ENCODE data around the gene ARIH1. TPM values are rescaled to one million over a fixed set of nuclear protein-coding genes. Genes with fewer than 3 reads are reported as not detected.
A peak's percentile ranks its signal among the peaks of the same experiment; 100 is the strongest.

Gene ARIH1
- total RNA-seq, 4 donors from 2014 or later, result 30.6 to 58.6 (median 45.1) TPM

- Histone ChIP-seq H3K4me3 (peak overlapping the region in 1 of 4 donors; percentile 14), H3K36me3 (no peaks in the 10 kb centered on the region), H3K27me3 (no peaks in the 10 kb centered on the region), H3K27ac (no peak overlapping the region), H3K9me3 (no peaks in the 10 kb centered on the region), H3K4me1 (peaks cover 0 to 12% (median 0%) of the 10 kb centered on the region in 4 donors)
- no peak for TF ChIP-seq EP300 (IDR thresholded peaks at IDR 0.05)
- WGBS, 2 donors, result 85 to 87% methylated on average over 7 of the region's 7 CpGs
- DNase-seq (ENCODE audit: low spot score in 2 of 2), result no peak
Observed at GRCh38 chr15:72464251-72464650, 9.9 kb upstream of the ARIH1 start.

GRCh38 chr15:72468103-72468502 is 6.0 kb upstream of the ARIH1 start:
- TF ChIP-seq EP300 (IDR thresholded peaks at IDR 0.05), result no peak
- TF ChIP-seq CTCF (IDR thresholded peaks at IDR 0.05), result no peak
- TF ChIP-seq POLR2A (IDR thresholded peaks at IDR 0.05), result no peak
- DNase-seq (ENCODE audit: low spot score in 2 of 2), result no peak
- no peak overlapping the region for H3K4me3 ChIP-seq
- H3K36me3 ChIP-seq, result no peaks in the 10 kb centered on the region
- H3K27ac ChIP-seq, result no peak overlapping the region
- H3K9me3 ChIP-seq, result no peaks in the 10 kb centered on the region
- 94 to 98% methylated on average over 3 of the region's 3 CpGs for WGBS, 2 donors
- peaks cover 0 to 11% (median 6%) of the 10 kb centered on the region in 4 donors for H3K4me1 ChIP-seq
- no peaks in the 10 kb centered on the region for H3K27me3 ChIP-seq

- Histone ChIP-seq H3K36me3 (no peaks in the 10 kb centered on the region), H3K4me1 (peaks cover 0 to 43% (median 30%) of the 10 kb centered on the region in 4 donors), H3K9me3 (no peaks in the 10 kb centered on the region), H3K27me3 (no peaks in the 10 kb centered on the region), H3K4me3 (peak overlapping the region; percentile 71 to 86 (median 81)), H3K27ac (peak overlapping the region; percentile 99 to 100 (median 100))
- DNase-seq (ENCODE audit: low spot score in 2 of 2), result peak in 1 of 2 donors; percentile 5
- WGBS, 2 donors, result 37 to 42% methylated on average over 4 of the region's 4 CpGs
- peak in 3 of 5 experiments; percentile 7 to 21 (median 17) for TF ChIP-seq CTCF (IDR thresholded peaks at IDR 0.05)
- TF ChIP-seq POLR2A (IDR thresholded peaks at IDR 0.05), result no peak
- no peak for TF ChIP-seq EP300 (IDR thresholded peaks at IDR 0.05)
Observed at GRCh38 chr15:72472992-72473610, 1.0 kb upstream of the ARIH1 start.

GRCh38 chr15:72474466-72474911 is 359 bp downstream of the ARIH1 start:
- peaks cover 0 to 57% (median 38%) of the 10 kb centered on the region in 4 donors for H3K4me1 ChIP-seq

GRCh38 chr15:72474912-72475628 is 940 bp downstream of the ARIH1 start:
- Histone ChIP-seq H3K4me1 (peaks cover 0 to 61% (median 38%) of the 10 kb centered on the region in 4 donors), H3K9me3 (no peaks in the 10 kb centered on the region), H3K4me3 (peak overlapping the region; percentile 71 to 86 (median 81)), H3K27ac (peak overlapping the region; percentile 99 to 100 (median 100)), H3K36me3 (peaks cover 0 to 15% (median 0%) of the 10 kb centered on the region in 3 donors), H3K27me3 (no peaks in the 10 kb centered on the region)
- TF ChIP-seq EP300 (IDR thresholded peaks at IDR 0.05) (peak in 1 of 2 donors; percentile 65), CTCF (IDR thresholded peaks at IDR 0.05) (no peak), POLR2A (IDR thresholded peaks at IDR 0.05) (peak; percentile 18 to 55)
- 0% methylated on average over 19 to 40 of the region's 42 CpGs for WGBS, 2 donors
- DNase-seq (ENCODE audit: low spot score in 2 of 2), result peak; percentile 48 to 64

More at GRCh38 chr15:72474466-72474911, 359 bp downstream of the ARIH1 start:
- no peak for TF ChIP-seq EP300 (IDR thresholded peaks at IDR 0.05)
- no peak for TF ChIP-seq CTCF (IDR thresholded peaks at IDR 0.05)
- TF ChIP-seq POLR2A (IDR thresholded peaks at IDR 0.05), result no peak
- peak overlapping the region; percentile 71 to 86 (median 81) for H3K4me3 ChIP-seq
- H3K36me3 ChIP-seq, result peaks cover 0 to 9% (median 0%) of the 10 kb centered on the region in 3 donors
- H3K27ac ChIP-seq, result peak overlapping the region; percentile 99 to 100 (median 100)
- WGBS, 2 donors, result 0% methylated on average over 49 of the region's 67 CpGs; no CpG with 5 or more reads in 1 of the 2 donors
- no peak for DNase-seq (ENCODE audit: low spot score in 2 of 2)
- H3K9me3 ChIP-seq, result no peaks in the 10 kb centered on the region
- H3K27me3 ChIP-seq, result no peaks in the 10 kb centered on the region
